Ishikawa (cell line): ENCODE data around the gene ARFGAP3.

ENCODE experiments used
- CEBPB ChIP-seq: IDR thresholded peaks from 2 replicates; pipeline ENCODE4 v1.6.1; 2012
- CREB1 ChIP-seq: IDR thresholded peaks from 2 replicates; pipeline ENCODE4 v1.6.1; 2012; ENCODE audit warnings: low read depth
- EGR1 ChIP-seq: IDR thresholded peaks from 2 replicates; pipeline ENCODE4 v1.6.1; 2012
- EP300 ChIP-seq: IDR thresholded peaks from 2 replicates; pipeline ENCODE4 v1.6.1; 2012; ENCODE audit warnings: borderline replicate concordance
- FOXM1 ChIP-seq: IDR thresholded peaks from 2 replicates; pipeline ENCODE4 v1.6.1; 2012; ENCODE audit warnings: low read depth, borderline replicate concordance
- MAX ChIP-seq: IDR thresholded peaks from 2 replicates; pipeline ENCODE4 v1.6.1; 2012
- NFIC ChIP-seq: IDR thresholded peaks from 2 replicates; pipeline ENCODE4 v1.6.1; 2012
- RAD21 ChIP-seq: IDR thresholded peaks from 2 replicates; pipeline ENCODE4 v1.6.1; 2012; ENCODE audit warnings: low read depth
- REST ChIP-seq: IDR thresholded peaks from 2 replicates; pipeline ENCODE4 v1.6.1; 2012; ENCODE audit warnings: low read depth, mild to moderate bottlenecking
- TAF1 ChIP-seq: IDR thresholded peaks from 2 replicates; pipeline ENCODE4 v1.6.1; 2012; ENCODE audit warnings: low read depth, mild to moderate bottlenecking
- TEAD4 ChIP-seq: IDR thresholded peaks from 2 replicates; pipeline ENCODE4 v1.6.1; 2012
- USF1 ChIP-seq: IDR thresholded peaks from 2 replicates; pipeline ENCODE4 v1.6.1; 2012
- YY1 ChIP-seq: IDR thresholded peaks from 2 replicates; pipeline ENCODE4 v1.6.1; 2012; ENCODE audit warnings: low read depth

GRCh38 chr22:42791721-42792452, 65.2 kb downstream of the ARFGAP3 start:
- TF ChIP-seq TEAD4 (no peak), CEBPB (no peak), RAD21 (no peak), EP300 (no peak), MAX (no peak), TAF1 (no peak), YY1 (no peak), EGR1 (no peak), FOXM1 (no peak), NFIC (no peak), CREB1 (no peak), REST (no peak), USF1 (no peak)
